ENCODE results near the gene PSMA5. TPM values are rescaled to one million over a fixed set of nuclear protein-coding genes. Genes with fewer than 3 reads are reported as not detected.
A peak's percentile ranks its signal among the peaks of the same experiment; 100 is the strongest.
"Not testable (repeated sequence)": the region's sequence is repeated elsewhere in the genome, so short reads cannot be mapped to it uniquely, and the experiment has no call there.

PSMA5 gene
- total RNA-seq, 1 donor from 2014 or later, result 55.4 TPM

- H3K4me3 ChIP-seq, result no peak overlapping the region
- H3K9me3 ChIP-seq, result no peaks in the 10 kb centered on the region
- no peaks in the 10 kb centered on the region for H3K27me3 ChIP-seq (ENCODE audit: low read depth)
- peaks cover 22% of the 10 kb centered on the region for H3K4me1 ChIP-seq
- DNase-seq, result no peak
- intact Hi-C loops (cut with DNase I), result no loop called here
- no peaks in the 10 kb centered on the region for H3K36me3 ChIP-seq
- no peak for ATAC-seq
- H3K27ac ChIP-seq, result no peak overlapping the region
- TF ChIP-seq, protein P1, sequence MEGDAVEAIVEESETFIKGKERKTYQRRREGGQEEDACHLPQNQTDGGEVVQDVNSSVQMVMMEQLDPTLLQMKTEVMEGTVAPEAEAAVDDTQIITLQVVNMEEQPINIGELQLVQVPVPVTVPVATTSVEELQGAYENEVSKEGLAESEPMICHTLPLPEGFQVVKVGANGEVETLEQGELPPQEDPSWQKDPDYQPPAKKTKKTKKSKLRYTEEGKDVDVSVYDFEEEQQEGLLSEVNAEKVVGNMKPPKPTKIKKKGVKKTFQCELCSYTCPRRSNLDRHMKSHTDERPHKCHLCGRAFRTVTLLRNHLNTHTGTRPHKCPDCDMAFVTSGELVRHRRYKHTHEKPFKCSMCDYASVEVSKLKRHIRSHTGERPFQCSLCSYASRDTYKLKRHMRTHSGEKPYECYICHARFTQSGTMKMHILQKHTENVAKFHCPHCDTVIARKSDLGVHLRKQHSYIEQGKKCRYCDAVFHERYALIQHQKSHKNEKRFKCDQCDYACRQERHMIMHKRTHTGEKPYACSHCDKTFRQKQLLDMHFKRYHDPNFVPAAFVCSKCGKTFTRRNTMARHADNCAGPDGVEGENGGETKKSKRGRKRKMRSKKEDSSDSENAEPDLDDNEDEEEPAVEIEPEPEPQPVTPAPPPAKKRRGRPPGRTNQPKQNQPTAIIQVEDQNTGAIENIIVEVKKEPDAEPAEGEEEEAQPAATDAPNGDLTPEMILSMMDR (IDR thresholded peaks at IDR 0.05), result no peak
Measured at GRCh38 chr1:109377698-109378097, 48.5 kb downstream of the PSMA5 start.

- H3K4me3 ChIP-seq; H3K27me3 ChIP-seq (ENCODE audit: low read depth); DNase-seq; ATAC-seq; intact Hi-C loops (cut with DNase I); H3K9me3 ChIP-seq; H3K36me3 ChIP-seq: not testable (repeated sequence)
- Histone ChIP-seq H3K27ac (peak overlapping the region; percentile 6), H3K4me1 (peaks cover 48% of the 10 kb centered on the region)
Measured at GRCh38 chr1:109373696-109374095, 52.6 kb downstream of the PSMA5 start.

DNA sequence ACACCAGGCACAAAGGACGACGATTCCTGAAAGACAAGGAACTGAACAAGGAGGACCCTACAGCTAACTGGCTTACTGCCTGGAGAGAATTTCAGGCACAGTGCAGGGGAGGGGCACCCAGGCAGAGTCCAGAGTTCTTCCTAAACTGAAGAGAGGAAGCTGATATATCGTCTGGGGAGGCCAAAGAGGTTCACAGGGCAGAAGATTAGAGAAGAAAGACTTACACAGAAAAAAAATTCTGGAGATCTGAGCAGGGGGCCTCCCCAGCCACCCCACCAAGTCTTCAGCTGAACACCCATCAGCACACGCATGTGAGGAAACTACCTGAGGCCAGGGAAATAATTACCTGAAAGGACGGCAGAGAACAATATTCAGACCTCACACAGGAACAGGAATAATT is 53.1 kb downstream of the PSMA5 start:
- no peaks in the 10 kb centered on the region for H3K9me3 ChIP-seq
- no peaks in the 10 kb centered on the region for H3K27me3 ChIP-seq (ENCODE audit: low read depth)
- DNase-seq (no peak), ATAC-seq (no peak)
- peak overlapping the region; percentile 6 for H3K27ac ChIP-seq
- H3K4me1 ChIP-seq, result peaks cover 48% of the 10 kb centered on the region
- intact Hi-C loops (cut with DNase I), result no loop called here
- TF ChIP-seq, protein P1 (IDR thresholded peaks at IDR 0.05), result no peak
- no peaks in the 10 kb centered on the region for H3K36me3 ChIP-seq
- H3K4me3 ChIP-seq, result no peak overlapping the region

DNA sequence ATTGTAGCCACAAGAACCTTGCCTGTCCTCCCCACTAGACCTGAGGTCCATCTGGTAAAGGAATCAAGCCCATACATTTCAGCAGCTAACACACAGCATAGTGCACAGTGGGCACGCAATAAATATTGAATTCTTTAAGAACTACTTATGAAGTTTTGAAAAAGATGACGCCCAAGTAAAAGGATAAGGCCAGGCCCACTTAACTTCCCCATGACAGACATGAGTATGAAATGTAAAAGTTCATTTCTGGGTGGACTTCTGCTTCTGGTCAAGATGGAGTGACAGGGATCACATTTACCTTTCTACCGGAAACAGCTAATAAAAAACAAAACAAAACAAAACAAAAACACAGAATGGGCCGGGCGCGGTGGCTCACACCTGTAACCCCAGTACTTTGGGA is 54.0 kb downstream of the PSMA5 start:
- H3K9me3 ChIP-seq, result no peaks in the 10 kb centered on the region
- ATAC-seq (no peak), DNase-seq (no peak)
- H3K4me3 ChIP-seq, result no peak overlapping the region
- intact Hi-C loops (cut with DNase I), result no loop called here
- H3K27me3 ChIP-seq (ENCODE audit: low read depth), result no peaks in the 10 kb centered on the region
- TF ChIP-seq, protein P1 (IDR thresholded peaks at IDR 0.05), result no peak
- peaks cover 48% of the 10 kb centered on the region for H3K4me1 ChIP-seq
- H3K36me3 ChIP-seq, result peaks cover 7% of the 10 kb centered on the region
- H3K27ac ChIP-seq, result peak overlapping the region; percentile 73

GRCh38 chr1:109371341-109371739 is 54.9 kb downstream of the PSMA5 start:
- Histone ChIP-seq H3K27ac (peak overlapping the region; percentile 73), H3K27me3 (ENCODE audit: low read depth) (no peaks in the 10 kb centered on the region), H3K4me1 (peaks cover 48% of the 10 kb centered on the region), H3K36me3 (peaks cover 17% of the 10 kb centered on the region), H3K4me3 (peak overlapping the region; percentile 24), H3K9me3 (no peaks in the 10 kb centered on the region)
- intact Hi-C loops (cut with DNase I), result no loop called here
- DNase-seq (no peak), ATAC-seq (peak; percentile 80 to 83)
- TF ChIP-seq, protein P1 (IDR thresholded peaks at IDR 0.05), result no peak

DNA sequence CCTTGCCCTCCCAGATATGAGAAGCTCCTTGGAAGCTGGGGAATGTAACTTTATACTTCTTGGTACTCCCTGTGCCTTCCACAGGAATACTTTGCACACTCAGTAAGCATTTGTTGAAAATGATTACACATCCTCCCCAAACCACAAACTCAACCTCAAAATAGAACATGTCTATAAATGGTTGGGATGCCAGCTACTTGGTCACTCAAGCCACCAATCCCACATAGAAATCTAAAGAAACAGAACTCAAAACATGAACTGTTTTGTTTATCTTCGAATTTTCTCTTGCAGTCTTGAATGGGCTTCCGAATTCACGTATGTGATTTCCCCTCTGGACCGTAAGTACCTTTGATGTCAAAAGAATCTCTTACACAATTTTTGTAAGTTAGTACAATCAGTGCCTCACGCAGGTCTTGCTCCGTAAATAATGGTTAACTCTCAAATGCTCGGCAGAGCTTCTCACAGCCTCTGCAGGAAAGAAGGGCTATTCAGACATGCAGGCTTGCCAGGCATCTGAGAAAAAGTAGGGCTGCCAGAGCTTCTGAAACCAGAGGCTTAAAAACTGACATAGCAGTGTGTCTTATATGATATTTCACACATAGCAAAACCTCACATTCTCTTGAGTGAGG is 55.4 kb downstream of the PSMA5 start:
- no peaks in the 10 kb centered on the region for H3K9me3 ChIP-seq
- no peaks in the 10 kb centered on the region for H3K27me3 ChIP-seq (ENCODE audit: low read depth)
- H3K27ac ChIP-seq, result peak overlapping the region; percentile 73
- peaks cover 22% of the 10 kb centered on the region for H3K36me3 ChIP-seq
- H3K4me1 ChIP-seq, result peaks cover 48% of the 10 kb centered on the region
- DNase-seq (no peak), ATAC-seq (peak; percentile 62 to 84)
- H3K4me3 ChIP-seq, result peak overlapping the region; percentile 24
- TF ChIP-seq, protein P1 (IDR thresholded peaks at IDR 0.05), result no peak
- intact Hi-C loops (cut with DNase I), result no loop called here
